ENCODE data around the gene SAE1.
"Not testable (repeated sequence)": the region's sequence is repeated elsewhere in the genome, so short reads cannot be mapped to it uniquely, and the experiment has no call there.

Gene SAE1

DNA sequence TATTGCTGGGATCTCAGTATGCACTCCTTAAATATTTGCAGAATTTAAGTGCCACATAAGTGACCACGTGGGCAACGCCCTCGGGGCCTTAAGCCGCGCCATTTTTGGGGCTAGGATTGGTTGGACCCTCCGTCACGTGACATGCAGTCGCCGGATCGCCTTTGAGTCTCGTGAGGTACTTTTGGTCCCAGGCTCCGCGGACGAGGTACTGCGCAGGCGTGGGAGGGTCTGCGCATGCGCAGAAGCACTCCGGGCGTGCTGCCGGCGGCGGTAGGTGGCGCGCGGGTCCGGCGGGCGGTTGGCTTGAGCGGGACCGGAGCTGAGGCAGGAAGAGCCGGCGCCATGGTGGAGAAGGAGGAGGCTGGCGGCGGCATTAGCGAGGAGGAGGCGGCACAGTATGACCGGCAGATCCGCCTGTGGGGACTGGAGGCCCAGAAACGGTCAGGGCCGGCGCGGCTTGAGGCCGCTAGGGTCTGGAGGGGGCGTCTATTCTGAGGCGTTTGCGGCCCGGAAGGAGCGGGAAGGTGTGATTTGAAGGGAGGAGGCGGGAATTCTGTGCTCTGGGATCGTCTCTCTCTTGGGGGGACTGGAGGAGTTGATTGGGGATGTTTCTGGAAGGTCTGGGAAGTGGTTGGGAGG lies at the start of gene SAE1:
Gene SAE1, plus strand, starts transcription at position 247 of the 639 bp plus-strand sequence. Its CDS starts 96 bp downstream, at position 343.
- peak; percentile 86 for DNase-seq (ENCODE audit: low spot score)

DNA sequence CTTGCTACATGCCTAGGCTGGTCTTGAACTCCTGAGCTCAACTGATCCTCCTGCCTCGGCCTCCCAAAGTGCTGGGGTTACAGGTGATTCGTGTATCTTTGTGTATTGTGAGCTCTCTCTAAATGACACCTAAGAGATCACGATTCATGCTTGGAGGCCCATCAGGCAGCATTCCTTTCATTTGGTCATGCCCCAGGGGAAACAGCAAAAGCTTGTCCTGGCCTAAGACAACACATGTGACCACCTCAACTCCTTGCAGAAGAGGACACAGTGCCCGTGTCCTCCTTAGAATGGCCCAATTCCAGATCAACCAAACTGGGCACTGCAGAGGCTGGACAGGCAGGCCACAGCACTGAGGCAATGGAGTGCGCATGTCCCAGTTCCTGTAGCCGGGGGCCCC lies 49.5 kb upstream of the SAE1 start:
- no peak for DNase-seq (ENCODE audit: low spot score)

DNA sequence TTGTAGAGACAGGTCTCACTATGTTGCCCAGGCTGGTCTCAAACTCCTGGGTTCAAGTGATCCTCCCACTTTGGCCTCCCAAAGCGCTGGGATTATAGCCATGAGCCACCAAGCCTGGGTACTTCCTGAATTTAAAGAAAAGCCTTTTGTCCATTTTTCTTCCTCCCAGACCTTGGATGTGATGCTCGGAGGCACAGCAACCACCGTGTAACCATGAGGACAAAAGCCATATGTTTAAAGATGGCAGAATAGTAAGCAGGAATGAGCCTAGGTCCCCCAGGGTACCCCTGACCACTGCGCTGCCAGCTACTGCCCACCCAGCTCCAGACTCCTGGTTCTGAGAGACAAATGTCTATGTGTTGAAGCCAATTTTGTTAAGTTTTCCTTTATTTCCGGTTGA lies 48.1 kb upstream of the SAE1 start:
- no peak for DNase-seq (ENCODE audit: low spot score)

DNA sequence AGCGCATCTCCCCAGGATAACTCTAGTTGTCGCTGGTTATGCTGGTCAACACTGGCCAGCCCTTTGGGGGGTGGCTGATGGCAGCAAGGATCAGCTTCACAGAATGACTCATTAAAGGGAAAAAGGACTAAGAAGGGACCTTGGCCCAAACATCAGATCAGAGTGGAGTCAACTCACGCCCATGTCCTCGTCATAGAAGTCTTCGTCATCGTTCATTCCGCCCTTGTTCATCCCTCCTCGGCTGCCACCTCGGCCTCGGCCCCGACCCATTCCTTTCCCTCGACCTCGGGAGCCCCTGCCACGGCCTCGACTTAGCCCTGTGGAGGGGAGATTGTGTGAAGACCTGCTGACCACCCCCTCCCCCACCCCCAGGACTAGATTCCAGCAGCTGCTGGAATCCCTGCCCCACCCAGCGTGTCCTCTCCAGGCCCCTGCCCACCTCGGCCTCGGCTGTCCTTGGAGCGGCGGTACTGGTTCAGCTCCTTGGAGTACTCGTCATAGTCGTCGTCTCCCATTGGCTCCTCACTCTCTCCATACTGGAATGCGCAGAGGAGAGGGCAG lies 45.7 kb upstream of the SAE1 start:
- DNase-seq (ENCODE audit: low spot score) = no peak

DNA sequence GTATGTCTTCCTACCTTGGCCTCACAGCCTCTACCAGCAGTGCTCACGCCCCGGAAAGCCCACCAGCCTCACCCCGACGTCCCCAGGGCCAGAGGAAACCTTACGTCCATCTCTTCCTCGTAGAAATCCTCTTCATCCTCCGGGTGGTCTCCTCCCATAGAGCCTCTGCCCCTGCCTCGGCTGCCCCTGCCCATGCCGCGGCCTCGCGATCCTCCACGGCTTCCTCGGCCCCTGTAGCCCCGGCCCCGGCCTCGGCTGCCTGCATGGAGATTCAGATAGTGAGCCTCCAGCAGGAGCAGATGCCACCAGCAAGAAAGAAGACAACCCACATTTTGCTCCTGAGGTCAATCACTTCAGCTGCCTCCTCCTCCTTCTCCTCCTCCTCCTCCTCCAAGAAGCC lies 44.4 kb upstream of the SAE1 start:
- no peak for DNase-seq (ENCODE audit: low spot score)

DNA sequence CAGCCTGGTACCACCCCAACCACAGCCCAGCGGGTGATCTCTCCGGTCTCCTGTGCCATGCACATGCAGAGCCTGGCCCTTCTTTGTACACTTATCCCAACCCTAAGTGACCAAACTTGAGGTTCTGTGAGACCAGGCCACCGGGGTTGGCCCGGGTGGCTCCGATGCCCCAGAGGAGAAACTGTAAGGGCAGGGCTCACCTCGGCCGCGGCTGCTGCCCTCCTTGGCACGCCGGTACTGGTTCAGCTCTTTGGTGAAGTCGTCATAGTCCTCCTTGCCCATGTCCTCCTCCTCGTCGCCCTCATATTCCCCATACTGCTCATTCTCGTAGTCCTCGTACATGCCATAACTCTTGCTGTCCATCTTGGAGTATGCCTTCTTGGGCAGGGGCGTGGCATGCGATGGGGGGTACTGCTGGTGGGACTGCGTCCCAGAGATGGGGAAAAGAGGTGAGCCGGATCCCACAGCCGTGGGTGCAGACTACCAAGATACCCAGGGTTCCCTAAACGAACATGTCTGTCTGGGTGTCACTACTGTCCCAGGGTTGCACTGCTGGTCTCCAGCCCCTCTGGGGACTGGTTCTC lies 40.8 kb upstream of the SAE1 start:
- no peak for DNase-seq (ENCODE audit: low spot score)

DNA sequence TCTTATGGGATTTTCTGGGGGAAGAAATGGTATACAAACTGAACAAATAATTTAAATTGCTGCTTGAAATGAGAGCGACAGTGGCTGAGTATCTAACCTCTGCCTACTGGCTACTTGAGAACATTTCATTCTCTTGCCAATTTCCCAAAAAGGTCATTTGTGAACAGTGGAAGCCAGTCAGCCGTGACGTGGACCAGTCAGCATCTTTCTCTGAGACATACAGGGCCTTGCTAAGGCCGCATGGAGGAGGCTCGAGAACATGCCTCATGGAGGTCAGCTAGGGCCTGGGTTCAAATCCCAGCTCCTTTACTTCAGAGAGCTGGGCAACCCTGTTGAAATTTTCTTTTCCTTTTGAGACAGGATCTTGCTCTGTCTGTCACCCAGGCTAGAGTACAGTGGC lies 37.4 kb upstream of the SAE1 start:
- no peak for DNase-seq (ENCODE audit: low spot score)

DNA sequence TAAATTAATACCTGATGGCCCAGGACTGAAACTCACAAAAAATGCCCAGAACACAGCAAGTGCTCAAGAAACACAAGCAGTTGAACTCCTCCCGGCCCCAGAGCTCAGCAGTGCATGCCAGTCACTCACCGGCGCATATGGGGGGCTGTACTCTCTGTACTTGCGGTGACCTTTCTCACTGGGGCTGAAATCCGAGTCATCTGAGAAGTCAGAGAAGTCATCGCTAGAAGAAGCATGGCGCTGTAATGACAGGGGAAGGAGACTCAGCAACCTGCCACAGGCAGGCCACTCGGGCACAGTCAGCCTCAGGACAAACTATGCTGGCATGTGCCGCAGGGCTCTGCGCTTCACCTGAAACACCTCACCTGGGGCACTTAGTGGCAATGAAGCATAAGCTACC lies 36.8 kb upstream of the SAE1 start:
- no peak for DNase-seq (ENCODE audit: low spot score)

DNA sequence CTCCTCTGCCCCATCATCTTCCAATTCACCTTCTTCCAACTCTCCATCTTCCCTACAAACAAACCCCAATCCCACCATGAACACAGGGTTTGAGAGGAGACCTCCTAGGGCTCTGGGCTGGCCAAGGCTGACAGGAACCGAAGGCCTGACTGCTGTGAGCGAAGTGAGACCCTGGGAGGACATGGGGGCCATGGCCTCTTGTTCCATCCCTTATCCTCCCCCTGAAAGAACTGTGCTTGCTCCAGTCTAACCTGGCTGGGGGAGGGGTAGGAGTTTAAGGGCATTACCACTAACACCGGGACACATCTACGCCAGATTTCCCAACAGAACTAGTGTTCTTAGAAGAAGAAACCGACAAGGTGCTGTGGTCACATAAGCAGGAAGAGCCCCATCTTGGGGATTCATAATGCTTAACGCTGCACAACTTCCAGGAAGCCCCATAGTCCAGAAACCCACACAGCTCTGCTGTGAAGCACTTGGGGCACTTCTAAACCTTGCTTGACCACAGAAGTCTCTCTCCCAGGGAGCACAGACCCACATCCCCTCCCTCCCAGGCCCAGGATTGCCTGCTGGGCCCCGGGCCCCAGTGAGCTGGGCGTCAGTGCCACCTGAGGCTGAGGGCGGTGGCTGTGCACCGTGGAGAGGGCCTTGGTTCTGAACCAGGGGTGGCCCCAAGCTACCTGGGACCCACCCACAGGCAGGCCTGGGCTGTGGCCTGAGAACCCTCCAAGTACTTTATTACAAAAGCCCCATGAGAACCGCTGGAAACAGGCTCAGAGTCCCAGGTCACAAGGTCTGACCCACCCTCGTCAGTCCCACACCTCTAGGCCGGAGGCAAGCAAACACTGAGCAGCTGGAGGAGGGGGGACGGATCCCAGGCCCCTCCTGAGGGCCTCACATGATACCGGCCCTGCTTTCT lies 35.8 kb upstream of the SAE1 start:
- no peak for DNase-seq (ENCODE audit: low spot score)

DNA sequence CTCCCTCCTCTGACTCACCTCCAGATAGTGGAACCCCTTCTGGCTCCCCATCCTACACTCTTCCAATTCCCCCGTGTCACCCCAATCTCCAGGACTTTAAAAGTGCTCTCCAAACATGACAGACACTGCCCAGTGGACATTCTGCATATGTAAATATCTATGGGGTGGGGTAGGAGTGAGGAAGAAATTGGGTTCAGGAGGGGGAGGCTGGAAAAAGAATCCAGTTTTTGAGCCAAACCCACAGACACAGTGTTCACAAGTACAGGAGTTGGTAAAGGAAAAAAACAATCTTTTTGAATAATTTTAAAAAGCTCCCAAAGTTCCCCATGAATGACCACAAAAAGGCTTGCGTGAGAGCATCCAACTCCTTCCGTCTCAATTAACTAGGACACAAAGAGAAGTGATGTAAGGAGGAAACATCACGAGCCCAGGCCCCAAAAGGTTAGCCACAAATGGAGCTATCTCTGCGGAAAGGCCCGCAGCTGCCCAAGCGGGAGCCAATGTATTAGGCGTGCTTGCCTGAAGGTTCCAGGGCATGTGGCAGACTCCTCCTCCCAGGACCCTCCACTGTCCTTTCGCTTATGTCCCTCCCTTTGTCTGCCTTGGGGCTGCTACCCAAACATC lies 35.0 kb upstream of the SAE1 start:
- no peak for DNase-seq (ENCODE audit: low spot score)

DNA sequence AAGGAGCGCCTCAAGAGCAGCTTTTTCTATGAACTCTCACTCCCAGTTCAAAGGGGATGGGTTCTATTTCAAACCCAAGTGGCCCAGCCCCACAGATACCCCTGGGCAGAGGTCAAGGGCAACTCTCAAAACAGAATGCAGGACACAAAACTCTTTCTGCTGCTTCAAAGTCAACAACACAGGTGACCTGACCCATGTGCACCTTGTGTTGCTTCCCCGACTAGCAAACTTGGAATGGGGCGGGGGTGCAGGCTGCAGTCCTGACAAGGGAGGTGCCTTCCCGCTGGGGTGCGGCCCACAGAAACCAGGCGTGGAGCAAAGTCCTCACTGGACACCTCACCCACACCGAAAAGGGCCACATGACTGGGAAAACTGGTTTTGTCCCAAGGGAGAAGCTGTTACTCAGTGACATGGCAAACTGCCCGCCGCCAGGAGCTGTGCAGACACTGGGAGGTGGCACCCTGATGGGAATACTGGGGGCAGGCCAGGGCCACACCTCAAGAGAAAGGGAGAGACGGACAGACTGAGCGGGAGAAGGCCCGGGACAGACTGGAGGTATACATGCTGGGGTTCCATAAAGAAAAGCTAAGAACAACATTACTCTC lies 34.4 kb upstream of the SAE1 start:
- no peak for DNase-seq (ENCODE audit: low spot score)

DNA sequence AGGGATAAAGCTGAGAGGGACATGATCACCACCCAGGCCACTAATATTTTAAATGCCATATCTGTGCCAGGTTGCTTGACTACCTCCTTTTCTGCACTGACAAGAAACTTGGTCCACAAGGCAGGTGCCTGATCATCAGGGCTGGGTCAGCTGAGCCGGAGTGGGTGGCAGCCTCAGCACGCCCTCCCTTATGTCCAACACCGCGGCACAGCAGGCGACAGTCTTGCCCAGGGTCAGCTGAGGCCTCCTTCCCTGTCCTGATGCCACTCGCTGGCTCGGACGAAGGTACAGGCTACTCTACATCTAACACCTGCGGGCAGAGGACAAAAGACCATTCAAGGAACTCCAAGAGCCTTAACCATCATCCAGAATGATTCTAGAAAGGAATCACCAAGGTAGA lies 33.9 kb upstream of the SAE1 start:
- DNase-seq (ENCODE audit: low spot score) = no peak

DNA sequence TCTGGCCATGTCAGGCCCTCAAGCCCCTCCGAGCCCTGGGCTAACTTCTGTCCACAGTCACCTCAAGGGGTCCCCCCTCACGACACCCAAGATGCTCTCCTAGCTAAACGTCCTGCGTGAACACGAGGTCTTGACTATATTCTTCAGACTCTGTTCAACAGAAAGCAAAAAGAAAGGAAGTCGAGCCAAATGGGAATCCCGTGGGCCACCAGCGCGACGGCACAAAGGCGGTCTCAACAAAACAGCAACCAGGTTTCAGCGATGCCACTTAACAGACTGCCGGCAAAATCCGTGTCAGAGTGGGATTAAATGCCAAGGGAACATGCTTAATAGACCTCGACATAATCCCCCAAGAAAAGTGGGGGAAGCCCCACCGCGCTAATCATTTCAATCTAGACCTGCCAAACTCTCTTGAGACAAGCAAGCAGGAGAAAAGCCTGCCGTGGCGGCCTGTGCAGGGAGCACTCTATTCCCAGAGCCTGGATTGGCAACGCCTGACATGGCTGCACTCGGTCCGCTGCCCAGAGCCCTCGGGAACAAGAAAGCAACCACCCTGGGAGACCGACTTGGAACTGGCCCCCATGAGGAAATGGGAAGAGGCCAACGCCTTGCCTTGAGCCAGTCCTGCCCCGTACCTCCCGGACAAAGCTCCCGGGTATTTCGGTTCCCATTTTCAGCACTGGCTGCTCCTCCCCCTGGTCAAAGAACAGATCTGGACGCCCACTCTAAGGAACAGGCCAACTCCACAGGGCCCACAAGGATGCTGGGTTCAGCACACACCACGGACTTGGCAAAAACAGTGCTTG lies 33.0 kb upstream of the SAE1 start:
- peak; percentile 60 for DNase-seq (ENCODE audit: low spot score)

DNA sequence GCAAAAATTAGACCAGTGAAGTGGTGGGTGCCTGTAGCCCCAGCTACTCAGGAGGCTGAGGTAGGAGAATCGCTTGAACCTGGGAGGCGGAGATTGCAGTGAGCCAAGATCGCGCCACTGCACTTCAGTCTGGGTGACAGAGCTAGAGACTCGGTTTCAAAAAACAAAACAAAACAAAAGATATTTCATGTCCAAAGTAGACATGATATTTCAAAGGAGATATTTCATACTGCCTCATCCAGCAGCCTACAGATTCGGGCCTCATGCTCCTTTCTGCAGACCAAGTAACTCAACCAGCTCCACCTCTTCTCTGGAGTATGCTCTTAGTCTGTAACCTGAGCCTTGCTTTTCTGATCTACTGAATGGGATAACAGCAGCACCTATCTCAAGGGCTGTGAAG lies 32.0 kb upstream of the SAE1 start:
- no peak for DNase-seq (ENCODE audit: low spot score)

DNA sequence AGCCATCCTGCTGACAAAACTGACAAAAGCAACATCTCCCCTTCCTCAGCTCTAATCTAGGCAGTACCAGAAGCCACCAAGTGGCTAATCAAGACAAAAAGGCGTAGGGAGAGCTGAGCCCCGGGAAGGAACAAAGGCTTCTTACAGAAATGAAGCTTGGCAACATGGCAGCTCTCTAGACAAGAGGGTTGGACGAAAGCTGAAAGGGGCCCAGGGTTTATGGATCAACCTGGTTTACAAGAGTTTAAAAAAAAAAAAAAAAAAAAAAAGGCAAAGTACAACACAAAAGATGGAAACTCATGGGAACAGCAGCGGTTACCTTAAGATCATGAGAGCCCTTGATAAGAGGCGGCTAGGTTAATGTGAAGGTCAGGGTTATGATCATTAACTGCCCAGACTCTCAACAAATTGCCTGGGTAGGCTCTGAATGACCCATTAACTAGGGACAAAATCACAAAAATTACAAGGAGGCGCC lies 31.0 kb upstream of the SAE1 start:
- peak; percentile 70 for DNase-seq (ENCODE audit: low spot score)

DNA sequence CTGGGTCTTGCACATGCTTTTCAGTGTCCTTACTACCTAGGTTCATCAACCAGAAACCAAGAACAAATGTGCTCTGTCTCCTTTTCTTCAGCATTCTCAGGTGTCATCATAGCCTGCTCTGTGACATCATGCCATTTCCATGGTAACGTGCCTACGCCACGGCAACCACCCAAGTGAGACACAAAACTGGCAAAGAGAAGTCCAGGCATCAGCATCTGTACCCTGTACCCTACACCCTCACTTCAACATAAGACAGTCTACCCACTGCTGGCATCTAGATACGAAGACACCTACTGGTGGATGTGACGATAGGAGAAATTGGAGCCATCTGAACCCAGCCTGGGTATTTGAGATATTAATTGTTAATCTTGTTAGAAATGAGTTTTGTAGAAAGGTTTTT lies 30.3 kb upstream of the SAE1 start:
- no peak for DNase-seq (ENCODE audit: low spot score)

DNA sequence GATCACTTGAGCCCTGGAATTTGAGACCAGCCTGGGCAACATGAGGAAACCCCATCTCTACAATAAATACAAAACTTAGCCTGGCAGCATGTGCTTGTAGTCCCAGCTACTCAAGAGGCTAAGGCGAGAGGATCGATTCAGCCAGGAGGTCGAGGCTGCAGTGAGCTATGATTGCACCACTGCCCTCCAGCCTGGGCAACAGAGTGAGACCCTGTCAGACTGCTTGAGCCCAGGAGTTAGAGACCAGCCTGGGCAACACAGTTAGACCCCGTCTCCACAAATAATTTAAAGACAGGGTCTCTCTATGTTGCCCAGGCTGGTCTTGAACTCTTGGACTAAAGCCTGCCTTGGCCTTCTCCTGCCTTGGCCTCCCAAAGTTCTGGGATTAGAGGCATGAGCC lies 29.5 kb upstream of the SAE1 start:
- not testable (repeated sequence) for DNase-seq (ENCODE audit: low spot score)

DNA sequence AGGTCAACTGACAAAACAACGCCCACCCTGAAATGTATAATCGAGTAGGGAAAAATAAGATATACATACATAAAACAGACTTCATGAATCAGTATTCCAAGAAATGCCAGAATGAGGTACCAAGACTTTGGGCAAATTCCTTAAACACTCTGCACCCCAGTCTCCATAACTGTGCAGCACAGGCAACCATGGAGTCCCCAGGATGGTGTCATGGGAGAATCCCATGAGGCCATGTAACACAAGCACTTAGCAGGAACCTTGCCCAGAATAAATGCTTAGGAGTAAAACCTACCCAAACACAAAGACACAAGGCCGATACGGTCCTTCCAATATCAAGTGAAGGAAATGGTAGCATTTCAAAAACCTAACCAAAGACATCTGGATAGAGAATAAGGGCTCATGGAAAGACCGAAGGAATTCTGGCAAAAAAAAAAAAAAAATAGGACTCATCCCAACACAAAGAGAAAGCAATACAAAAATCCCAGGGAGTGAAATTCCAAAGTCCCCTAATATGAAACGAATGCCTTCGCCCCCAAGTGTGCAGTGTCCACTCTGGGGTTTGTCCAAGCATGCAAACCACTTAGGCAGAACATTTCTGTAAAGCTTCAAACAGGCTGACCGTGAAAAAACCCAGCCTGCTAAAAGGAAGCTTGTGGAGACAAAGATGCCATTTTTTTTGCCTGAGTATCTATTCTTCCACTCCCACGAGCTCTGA lies 28.1 kb upstream of the SAE1 start:
- no peak for DNase-seq (ENCODE audit: low spot score)

DNA sequence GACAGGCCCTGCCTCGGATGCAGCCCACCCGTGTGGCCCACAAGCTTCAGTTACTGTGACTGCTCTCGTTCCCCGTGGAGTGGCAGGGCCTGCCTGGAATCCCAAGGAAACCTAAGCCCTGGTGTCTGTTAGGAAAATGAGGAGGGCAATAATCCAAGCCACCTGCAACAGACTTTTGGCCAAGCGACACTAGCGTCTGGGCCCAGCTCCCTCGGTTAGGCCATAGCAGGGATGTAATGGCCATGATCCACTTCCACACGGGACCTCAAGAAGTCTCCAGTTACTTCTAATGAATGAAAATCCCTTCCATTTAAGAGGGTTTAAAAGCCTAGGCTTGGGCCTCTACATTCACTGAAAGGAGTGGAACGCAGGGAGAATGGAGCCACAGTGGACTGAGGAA lies 26.0 kb upstream of the SAE1 start:
- no peak for DNase-seq (ENCODE audit: low spot score)

DNA sequence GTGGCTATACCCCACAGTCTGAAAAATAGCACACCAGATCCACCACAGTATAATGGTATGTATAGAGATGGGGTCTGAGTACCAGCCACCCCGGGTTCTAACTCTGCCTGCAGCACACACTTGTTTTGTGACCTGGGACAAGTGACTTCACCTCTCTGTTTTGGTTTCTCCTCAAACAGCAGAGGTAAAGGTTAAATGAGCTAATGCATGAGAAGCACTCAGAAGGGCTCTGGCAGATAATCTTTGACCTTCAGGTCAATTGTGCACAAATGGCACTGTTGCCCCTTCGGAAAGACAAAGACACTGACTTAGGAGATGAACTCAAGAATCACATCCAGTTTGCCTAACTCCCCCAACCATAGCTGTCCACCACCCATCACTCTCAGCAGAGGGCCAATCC lies 24.8 kb upstream of the SAE1 start:
- no peak for DNase-seq (ENCODE audit: low spot score)

Measured in pons (tissue), 1 donor.